Activated CD4-positive, CD25-positive, alpha-beta regulatory T cell treated with anti-CD3 and anti-CD28 coated beads, Interleukin-2, amount 50 U/mL, for 16 hours (primary cell): ENCODE measurements around the gene CD320.
"Not testable (repeated sequence)": the region's sequence is repeated elsewhere in the genome, so short reads cannot be mapped to it uniquely, and the experiment has no call there.

ENCODE experiments used
- DNase-seq: peaks from one replicate; pipeline ENCODE4 v3.0.0-alpha.2; 2020; ENCODE audit warnings: low read depth, low spot score

CD320 gene

DNA sequence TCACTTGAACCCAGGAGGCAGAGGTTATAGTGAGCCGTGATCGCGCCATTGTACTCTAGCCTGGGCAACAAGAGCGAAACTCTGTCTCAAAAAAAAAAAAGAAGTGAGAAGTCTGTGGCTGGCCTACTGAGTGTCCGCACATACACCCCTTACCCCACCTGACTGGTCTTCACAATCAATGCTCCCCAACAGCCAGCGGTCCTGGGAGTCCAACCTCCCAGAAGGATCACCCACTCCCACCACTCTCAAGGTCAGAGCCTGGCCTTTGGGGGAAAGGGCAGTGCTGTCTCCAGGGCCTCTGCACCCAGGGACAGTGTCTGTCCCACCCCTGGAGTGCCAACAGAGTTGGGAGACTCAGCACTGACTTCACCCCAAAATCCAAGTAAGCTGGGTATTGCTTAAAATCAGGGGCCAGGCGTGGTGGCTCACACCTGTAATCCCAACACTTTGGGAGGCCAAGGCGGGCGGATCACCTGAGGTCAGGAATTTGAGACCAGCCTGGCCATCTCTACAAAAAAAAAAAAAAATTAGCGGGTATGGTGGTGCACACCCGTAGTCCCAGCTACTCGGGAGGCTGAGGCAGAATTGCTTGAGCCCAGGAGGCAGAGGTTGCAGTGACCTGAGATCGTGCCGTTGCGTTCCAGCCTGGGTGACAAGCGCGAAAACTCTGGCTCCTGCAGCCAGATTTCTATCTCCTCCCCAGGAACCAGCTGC lies 2.3 kb upstream of the CD320 start:
- DNase-seq = no peak

DNA sequence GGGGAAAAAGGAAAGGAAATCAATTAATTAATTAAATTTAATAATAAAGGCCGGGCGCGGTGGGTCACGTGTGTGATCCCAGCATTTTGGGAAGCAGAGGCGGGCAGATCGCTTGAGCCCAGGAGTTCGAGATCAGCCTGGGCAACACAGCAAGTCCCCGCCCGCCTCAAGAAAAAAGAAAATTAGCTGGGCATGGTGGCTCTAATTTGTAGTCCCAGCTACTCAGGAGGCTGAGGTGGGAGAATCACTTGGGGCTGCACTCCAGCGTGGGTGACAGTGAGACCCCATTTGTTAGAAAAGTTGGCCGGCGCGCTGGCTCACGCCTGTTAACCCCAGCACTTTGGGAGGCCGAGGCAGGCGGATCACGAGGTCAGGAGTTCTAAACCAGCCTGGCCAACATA lies 733 bp upstream of the CD320 start:
- no peak for DNase-seq

DNA sequence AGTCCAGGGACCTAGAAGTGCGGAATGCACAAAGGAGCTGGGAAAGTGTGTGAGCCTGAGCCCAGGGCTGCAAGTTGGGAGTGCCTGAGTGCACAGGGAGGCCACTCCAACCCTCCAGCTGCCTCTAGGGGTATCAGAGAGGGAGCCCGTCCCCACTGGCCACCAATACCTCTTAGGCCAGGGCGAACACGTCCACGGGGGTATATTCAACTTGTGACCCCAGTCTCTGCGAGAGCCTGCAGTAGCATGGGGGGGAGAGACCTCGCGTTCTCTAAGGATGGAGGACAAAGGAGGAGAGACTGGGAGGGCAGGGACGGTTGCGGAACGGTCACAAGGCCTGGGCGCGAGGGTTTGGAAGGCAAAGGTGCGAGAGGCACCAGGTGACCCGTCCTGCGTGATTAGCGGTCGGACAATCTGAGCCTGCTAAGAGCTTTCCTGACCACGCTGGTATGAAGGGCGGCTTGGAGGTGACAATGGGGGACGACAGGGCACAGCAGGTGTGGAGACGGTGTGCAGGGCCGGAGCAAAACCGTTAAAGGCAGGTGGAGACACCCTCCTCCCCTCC lies 676 bp downstream of the CD320 start:
- DNase-seq = no peak

DNA sequence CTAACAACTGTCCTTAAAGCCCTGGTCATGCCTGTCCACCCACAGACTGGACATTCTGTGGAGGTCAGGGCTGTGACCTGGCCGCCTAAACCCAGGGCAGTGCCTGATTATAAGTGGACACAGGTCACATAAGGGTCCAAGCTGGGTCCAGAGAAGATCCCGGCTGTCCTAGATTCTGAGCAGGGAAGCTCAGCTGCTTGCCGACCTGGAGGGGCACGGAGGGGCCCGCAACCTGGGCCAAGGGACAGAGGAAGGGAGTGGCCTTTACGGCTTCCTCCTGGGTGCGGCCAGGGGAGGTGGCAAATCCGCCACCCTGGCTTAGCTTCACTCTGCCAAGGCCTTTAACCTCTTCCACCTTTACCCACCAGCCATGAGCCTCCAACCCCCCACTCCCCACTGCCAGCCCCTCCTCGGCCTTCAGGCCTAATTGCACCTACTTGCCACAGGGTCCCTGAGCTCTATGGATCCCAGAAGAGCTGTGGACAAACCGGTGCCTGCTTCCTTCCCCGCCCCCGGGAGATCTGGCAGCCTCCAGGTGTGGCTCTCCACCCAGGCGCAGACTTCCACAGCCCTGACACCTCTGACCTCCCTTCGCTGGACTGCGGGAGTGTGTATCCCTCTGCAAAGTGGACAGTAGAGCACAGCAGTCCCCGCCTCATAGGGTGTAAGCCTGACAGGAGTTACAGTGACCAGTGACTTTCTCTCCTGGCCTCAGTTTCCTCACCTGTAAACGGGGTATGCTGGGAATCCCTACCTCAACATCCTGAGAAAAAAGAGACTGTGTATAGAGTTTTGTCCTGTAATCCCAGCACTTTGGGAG lies 1.7 kb downstream of the CD320 start:
- DNase-seq = no peak

DNA sequence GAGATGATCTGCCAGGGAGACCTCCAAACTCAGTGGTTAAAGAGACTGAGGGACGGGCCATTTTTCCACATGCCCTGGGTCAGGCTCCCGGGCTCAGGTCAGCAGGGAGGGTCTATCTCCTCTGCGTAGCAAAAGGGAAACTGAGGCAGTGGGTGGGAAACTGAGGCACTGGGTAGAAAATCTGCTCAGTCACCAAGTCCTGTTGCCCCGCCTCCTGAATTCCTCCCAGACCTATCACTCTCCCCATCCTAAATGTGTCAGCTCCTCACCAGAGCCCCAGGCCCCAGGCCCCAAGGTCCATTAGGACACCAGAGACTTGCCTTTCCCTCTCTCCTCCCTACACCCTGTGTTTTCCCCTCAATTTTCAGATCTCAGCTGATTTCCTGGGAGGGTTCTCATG lies 2.4 kb downstream of the CD320 start:
- DNase-seq = no peak

DNA sequence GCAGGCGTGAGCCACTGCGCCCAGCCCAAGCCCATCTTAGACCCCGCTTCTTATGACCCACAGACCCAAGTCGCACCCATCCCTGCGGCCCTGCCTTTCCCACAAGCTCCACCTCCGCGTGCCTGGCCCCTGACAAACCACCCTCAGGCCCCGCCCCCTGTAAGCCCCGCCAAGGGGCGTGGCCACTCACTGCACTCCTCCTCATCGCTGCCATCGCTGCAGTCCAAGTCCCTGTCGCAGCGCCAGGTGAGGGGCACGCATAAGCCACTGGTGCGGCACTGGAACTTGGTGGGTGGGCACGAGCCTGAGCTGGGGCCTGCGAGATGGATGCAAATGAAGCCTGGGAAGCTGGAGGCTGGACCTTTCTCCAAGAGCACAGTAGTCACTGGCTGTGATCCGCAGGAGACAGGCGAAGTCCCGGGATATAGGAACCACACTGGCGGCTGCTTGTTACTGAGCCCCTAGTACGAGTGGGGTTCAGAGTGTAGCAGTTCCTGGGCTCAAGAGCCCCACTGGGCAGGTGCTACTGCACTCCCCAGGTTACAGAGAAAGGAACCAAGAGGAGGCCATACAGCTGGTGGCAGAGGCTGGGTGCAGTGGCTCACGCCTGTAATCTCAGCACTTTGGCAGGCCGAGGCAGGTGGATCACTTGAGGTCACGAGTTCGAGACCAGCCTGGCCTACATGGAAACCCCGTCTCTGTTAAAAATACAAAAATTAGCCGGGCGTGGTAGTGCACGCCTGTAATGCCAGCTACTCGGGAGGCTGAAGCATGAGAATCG lies 3.1 kb downstream of the CD320 start:
- no peak for DNase-seq

DNA sequence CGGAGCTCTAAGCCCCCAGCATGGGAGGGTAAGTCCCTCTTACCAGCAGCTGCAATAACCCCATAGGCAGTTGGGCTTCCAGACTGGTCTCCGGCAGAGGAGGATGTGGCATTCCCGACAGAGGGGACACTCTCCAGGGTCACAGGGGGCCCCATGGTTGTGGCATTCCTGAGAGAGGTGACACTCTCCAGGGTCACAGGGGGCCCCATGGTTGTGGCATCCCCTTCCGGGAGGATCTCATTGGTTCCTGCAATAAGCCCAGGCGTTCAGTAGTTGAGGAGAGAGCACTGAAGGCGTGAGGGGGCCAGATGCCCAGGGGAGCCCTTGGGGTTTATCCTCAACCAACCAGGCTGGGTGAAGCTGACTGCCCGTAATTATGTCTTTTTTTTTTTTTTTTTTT lies 5.4 kb downstream of the CD320 start:
- DNase-seq = no peak

DNA sequence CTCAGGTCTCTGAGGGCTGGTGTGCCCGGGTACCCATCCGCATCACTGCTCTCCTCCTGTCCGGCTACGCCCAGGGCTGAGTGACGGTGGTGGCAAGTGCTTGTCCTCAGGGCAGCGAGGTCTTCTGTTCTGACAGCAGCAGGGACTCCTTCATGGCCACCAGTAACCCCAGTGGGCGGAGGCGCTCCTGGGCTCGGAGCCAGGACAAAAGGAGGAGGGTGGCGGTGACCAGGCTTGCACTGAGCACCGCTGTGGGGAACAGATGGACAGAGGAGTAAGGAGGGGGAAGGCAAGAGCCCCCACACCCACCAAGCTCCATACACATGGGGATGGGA lies 5.8 kb downstream of the CD320 start:
- no peak for DNase-seq

DNA sequence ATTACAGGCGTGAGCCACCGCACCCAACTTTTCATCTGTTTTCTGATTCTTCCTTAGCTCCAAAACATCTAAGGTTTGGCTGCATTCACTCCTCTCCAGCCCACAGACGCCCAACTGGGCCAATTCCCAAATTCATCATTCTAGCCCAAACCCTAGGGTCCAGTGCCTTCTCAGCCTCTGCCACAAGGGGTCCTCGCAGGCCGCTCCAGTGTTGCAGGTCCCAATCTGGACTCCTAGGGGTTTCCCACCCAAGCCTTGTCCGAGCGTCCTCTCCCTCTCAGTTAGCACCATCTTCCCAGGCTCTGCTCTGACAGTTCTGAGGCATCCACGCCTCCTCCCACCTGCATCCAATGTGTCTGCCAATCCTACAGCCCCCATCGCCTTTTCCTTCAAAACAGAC lies 16.8 kb downstream of the CD320 start:
- DNase-seq = not testable (repeated sequence)

DNA sequence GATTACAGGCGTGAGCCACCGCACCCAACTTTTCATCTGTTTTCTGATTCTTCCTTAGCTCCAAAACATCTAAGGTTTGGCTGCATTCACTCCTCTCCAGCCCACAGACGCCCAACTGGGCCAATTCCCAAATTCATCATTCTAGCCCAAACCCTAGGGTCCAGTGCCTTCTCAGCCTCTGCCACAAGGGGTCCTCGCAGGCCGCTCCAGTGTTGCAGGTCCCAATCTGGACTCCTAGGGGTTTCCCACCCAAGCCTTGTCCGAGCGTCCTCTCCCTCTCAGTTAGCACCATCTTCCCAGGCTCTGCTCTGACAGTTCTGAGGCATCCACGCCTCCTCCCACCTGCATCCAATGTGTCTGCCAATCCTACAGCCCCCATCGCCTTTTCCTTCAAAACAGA lies 31.6 kb downstream of the CD320 start:
- DNase-seq = not testable (repeated sequence)

DNA sequence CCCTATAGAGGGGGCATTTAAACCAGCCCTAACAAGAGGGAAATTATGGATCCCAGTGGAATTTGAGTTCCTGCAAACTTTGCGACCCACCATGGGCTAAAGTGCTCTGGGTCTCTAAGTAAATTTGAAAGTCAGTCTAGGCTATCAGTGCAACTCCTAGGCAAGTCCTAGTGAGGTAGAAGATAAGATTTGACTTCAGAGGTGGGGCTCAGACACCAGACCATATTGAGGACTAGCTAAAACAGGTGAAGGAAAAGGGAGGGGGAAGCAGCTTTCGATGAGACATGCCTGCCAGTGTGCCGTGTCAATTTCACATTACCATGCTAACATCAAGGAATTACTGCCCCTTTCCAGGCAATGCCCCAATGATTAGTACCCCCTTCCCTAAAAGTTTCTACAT lies 38.4 kb downstream of the CD320 start:
- DNase-seq = no peak

DNA sequence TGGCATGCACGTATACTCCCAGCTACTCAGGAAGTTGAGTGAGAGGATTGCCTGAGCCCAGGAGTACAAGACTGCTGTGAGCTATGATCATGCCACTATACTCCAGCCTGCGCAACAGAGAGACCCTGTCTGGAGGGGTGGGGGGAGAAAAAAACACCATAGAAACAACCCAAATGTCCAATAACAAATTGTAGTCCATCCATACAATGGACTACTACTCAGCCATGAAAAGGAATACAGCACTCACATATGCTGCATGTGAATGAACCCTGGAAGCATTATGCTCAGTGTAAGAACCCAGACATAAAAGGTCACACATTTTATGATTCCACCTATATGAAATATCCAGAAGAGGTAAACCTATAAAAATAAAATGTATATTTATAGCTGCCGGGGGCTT lies 42.3 kb downstream of the CD320 start:
- no peak for DNase-seq

DNA sequence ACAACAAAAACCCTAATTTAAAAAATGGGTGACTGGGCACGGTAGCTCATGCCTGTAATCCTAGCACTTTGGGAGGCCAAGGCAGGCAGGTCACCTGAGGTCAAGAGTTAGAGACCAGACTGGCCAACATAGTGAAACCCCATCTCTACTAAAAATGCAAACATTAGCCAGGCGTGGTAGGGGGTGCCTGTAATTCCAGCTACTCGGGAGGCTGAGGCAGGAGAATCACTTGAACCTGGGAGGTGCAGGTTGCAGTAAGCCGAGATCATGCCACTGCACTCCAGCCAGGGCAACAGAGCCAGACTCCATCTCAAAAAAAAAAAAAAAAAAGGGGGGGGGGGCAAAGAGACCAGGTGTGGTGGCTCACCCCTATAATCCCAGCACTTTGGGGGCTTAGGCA lies 43.9 kb downstream of the CD320 start:
- not testable (repeated sequence) for DNase-seq

DNA sequence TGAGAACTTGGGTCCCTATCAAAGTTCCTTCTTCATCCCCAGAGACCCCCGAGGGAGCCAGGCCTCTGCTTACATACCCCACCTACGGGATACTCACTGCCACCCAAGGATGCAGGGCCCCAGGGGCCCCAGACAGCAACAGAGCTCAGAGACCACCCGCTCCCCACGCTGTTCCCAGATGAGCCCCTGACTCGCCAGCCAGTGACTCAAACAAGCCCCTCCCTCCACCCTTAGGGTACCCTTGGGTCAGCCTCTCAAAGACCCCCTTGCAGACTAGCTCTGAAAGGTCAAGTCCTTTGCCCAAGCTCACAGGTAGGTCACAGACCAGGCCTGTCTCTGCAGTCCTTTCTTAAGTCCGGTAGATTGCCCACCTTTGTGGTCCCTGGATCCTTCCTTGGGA lies 45.7 kb downstream of the CD320 start:
- DNase-seq = no peak

DNA sequence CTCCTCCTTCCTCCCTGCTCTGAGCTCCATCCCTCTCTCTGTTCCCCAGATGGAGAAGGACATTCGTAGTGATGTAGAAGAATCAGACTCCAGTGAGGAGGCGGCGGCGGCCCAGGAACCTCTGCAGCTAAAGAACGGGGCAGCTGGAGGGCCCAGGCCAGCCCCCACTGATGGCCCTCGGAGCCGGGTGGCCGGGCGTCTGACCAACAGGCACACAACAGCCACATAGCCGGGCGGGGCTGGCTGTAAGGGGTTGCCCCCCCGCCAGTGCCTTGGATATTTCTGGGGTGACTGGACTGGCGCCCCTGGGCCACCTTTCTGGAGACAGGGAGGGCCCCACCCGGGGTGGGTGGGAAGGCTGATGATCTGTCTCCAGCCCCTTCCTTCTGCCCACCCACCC lies 46.3 kb downstream of the CD320 start:
- DNase-seq = no peak

DNA sequence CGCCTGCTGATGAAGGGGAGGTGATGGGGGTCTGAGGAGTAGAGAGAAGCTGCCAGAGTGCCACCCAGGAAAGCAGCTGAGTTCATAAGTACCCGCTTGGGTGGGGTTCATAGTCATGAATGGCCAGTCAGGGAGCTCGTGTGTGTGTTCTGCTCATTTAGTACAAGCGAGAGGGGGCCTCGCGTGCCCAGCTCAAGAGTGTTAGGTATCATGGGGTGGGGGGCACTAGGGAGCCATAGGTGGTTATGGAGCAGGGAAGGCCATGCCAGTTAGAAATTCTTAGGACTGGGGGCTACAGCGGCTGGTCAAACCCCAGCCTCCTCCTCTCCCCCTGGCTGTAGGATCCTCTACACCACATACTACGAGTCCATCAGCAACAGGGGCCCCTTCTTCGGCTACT lies 46.8 kb downstream of the CD320 start:
- DNase-seq = no peak

DNA sequence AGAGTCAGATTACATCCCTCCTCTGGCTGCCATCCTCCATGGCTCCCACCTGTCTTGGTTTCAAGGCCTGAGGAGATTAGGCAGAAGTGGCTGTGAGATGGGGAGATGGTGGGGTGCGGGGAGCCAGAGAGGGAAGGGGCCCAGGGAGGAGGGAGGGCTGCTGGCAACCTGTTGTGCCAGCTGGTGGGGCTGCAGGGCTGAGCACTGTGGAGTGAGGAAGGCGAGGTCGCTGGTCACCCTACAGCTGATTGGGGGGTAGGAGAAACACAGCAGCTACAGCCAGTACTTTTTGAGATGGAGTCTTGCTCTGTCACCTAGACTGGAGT lies 48.3 kb downstream of the CD320 start:
- no peak for DNase-seq

DNA sequence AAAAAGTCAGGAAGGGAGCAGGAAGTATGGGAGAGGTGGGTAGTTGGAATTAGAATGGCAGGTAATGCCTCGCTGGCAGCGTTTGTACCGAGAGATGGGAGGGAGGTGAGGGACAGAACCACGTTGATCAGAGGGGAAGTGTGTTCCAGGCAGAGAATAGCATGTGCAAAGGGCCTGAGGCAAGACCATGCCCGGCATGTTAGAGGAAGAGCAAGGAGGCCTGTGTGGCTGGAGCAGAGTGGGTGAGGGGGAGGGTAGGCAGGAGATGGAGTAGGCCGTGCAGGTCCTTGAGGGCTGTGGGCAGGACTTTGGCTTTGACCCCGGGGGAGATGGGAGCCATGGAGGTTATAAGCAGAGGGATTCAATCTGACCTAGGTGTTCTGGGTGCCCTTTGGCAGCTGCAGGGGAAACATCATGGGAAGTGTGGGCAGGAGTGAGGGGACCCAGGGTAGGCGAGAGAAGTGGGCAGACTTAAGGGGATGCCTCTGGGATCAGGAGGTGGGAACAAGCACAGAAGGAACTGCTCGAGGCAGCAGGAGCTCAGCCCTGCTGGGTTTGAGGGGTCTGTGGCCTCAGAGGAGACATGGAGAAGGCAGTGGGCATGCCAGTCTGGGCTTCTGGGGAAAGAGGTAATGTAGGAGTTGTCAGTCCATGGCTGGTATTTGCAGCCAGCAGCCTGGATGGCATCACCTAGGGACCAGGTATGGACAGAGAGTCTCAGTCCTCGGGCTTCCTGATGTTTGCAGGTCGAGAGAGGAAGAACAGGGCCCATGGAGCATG lies 48.8 kb downstream of the CD320 start:
- no peak for DNase-seq

DNA sequence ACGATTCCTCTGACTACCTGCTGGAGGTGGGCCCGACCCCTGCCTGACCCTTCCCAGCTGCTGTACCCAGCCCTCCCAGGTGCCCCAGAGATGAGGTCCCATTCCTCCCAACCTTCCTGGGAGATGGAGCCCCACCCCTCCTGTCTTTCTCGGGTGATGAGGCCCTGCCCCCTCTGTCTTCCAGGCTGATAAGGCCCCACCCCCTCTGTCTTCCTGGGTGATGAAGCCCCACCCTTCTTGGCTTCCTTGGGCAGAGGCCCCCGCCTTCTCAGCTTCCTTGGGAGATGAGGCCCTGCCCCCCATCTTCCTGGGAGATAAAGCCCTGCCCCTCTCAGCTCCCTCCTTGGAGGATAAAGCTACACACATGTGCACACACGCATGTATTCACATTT lies 51.1 kb downstream of the CD320 start:
- no peak for DNase-seq

DNA sequence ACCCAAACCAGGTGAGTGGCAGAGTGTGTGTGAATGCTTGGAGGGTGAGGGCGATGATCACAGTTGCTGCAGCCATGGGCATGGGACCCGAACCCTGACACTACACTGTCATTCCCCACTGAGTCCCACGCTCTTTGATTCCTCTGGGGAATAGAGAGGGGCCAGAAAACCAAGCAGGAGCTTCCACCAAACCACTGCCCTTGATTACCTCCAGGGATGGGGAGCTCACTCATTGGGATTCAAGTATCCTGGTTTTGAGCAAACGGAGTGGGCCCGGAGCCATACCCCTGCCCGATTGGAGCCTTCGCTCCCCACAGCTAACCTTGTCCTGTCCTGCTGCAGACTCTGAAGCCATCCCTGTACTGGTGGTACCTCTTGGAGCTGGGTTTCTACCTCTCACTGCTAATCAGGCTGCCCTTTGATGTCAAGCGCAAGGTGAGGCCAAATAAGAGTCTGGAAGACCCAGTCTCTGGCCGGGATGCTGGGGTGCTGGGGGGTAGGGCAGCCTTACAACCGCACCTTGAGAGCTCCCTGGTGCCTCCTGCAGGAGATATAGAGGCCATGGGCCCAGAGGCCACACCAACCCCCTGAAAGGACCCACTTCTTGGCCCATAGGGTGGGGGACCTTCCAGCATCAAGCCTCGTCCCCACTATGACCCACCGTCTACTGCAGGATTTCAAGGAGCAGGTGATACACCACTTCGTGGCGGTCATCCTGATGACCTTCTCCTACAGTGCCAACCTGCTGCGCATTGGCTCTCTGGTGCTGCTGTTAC lies 51.7 kb downstream of the CD320 start:
- no peak for DNase-seq
